ENCODE data around the gene FOXA3. TPM values are rescaled to one million over a fixed set of nuclear protein-coding genes. Genes with fewer than 3 reads are reported as not detected.

The FOXA3 gene
- total RNA-seq, 1 experiment from 2014 or later, result not detected

DNA sequence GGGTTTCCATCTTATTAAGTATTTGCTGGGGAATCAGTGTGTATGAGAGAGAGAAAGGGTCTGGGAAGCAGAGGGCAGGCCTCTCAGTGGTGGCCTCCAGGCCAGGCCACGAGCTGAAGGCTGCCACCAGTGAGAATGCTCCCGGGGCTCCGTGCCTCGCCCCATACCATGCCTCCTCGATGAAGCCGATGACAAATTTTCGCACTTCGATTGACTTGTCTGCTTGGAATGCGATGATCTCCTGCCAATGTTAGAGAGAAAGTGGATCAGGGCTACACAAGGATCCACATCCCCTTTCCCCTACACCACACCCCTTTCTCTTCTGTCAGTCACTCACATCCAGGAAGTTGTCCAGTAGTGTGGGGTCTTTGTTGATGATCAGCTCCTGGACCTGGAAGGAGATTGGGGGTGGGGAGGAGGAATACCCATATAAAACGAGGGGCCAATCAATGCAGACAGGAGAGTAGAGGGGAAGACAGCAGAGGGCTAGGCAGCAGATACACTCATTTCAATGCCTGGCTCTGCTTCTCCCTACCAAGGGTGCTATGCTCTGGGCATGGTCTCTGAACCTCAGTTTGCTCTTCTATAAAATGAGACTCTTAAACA is 11.9 kb upstream of the FOXA3 start:
- peaks cover 55% of the 10 kb centered on the region for H3K36me3 ChIP-seq (ENCODE audit: insufficient read depth, low read length, poor library complexity, severe bottlenecking)
- no peak overlapping the region for H3K27ac ChIP-seq (ENCODE audit: low read depth, low read length, poor library complexity, severe bottlenecking)
- intact Hi-C loops (cut with micrococcal nuclease; ENCODE audit: unreplicated experiment), result no loop called here
- ChIA-PET CTCF (no interaction called here), POLR2A (ENCODE audit: low non-redundant PET) (interaction anchor here (0.6 kb wide), 1 partner anchor 11 kb away, joined by 5 read pairs; no protein-coding TSS in a partner anchor)
- DNase-seq (ENCODE audit: low spot score), result no peak
- no peaks in the 10 kb centered on the region for H3K9me3 ChIP-seq (ENCODE audit: low read depth, low read length, poor library complexity, severe bottlenecking)
- TF ChIP-seq CTCF (conservative IDR thresholded peaks at IDR 0.05; ENCODE audit: low read depth, low read length) (no peak), EZH2 (IDR thresholded peaks at IDR 0.05; ENCODE audit: borderline replicate concordance, low read depth, low read length, poor library complexity, severe bottlenecking) (no peak)
- H3K27me3 ChIP-seq (replicated peaks; ENCODE audit: insufficient read depth, low read depth, low read length, poor library complexity), result no peaks in the 10 kb centered on the region
- H3K4me1 ChIP-seq (ENCODE audit: insufficient read depth, low read length, poor library complexity, severe bottlenecking), result no peaks in the 10 kb centered on the region
- no peak overlapping the region for H3K4me3 ChIP-seq (ENCODE audit: low read depth, low read length, poor library complexity, severe bottlenecking)
- no TSS peak for BruUV-seq (replicated peaks)

DNA sequence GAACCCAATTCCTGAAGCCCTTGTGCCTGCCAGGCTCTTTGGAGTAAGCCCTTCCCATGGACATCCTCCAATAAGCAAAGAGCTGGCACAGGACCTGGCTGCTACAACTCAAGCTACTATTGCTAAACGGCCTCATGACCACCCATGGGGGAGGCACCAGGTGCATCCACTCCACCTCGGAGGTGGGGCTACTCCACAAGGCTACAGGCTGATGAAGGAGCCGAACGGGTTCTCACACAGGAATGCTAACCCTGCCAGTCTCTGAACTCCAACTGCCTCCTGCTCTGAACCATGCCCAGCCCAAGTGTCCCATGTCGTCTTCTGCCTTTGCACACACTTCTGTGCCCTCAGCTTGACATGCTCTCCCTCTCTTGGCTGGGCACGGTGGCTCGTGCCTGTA is 11.1 kb upstream of the FOXA3 start:
- Histone ChIP-seq H3K9me3 (ENCODE audit: low read depth, low read length, poor library complexity, severe bottlenecking) (no peaks in the 10 kb centered on the region), H3K4me3 (ENCODE audit: low read depth, low read length, poor library complexity, severe bottlenecking) (no peak overlapping the region), H3K27ac (ENCODE audit: low read depth, low read length, poor library complexity, severe bottlenecking) (no peak overlapping the region), H3K36me3 (ENCODE audit: insufficient read depth, low read length, poor library complexity, severe bottlenecking) (peaks cover 48% of the 10 kb centered on the region), H3K4me1 (ENCODE audit: insufficient read depth, low read length, poor library complexity, severe bottlenecking) (no peaks in the 10 kb centered on the region), H3K27me3 (replicated peaks; ENCODE audit: insufficient read depth, low read depth, low read length, poor library complexity) (no peaks in the 10 kb centered on the region)
- ChIA-PET CTCF (no interaction called here), POLR2A (ENCODE audit: low non-redundant PET) (no interaction called here)
- TF ChIP-seq EZH2 (IDR thresholded peaks at IDR 0.05; ENCODE audit: borderline replicate concordance, low read depth, low read length, poor library complexity, severe bottlenecking) (no peak), CTCF (conservative IDR thresholded peaks at IDR 0.05; ENCODE audit: low read depth, low read length) (no peak)
- DNase-seq (ENCODE audit: low spot score), result no peak
- no TSS peak for BruUV-seq (replicated peaks)
- intact Hi-C loops (cut with micrococcal nuclease; ENCODE audit: unreplicated experiment), result no loop called here

DNA sequence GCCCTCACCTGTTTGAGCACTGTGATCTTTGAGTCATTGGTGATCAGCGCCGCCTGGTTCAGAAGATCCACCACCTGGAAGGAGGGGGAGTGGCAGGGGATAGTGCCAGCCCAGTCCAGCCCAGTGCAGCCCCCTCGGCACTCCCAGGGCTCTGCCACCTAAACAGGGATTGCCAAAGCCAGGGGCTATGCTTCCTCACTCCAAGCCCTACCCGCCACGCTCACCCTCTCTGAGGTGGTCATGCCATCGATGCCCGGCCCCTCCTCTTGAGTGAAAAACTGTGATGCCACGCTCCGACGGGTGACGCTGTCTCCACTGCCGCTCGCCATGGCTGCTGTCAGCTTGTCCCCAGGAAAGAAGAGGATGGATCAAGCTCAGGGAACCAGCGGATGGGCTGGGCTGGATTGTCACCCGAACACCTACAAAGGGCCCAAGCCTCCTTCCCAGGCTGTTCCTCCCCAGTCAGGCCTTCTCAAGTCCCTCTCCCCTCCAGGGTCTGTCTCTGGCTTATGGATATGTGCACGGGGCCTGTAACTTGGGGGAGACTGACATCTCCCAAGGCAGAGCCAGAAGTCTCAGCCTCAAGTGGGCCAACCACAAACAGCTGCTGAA is 9.9 kb upstream of the FOXA3 start:
- no peak overlapping the region for H3K27ac ChIP-seq (ENCODE audit: low read depth, low read length, poor library complexity, severe bottlenecking)
- no peaks in the 10 kb centered on the region for H3K9me3 ChIP-seq (ENCODE audit: low read depth, low read length, poor library complexity, severe bottlenecking)
- CTCF ChIA-PET, result no interaction called here
- no TSS peak for BruUV-seq (replicated peaks)
- H3K27me3 ChIP-seq (replicated peaks; ENCODE audit: insufficient read depth, low read depth, low read length, poor library complexity), result no peaks in the 10 kb centered on the region
- no peak overlapping the region for H3K4me3 ChIP-seq (ENCODE audit: low read depth, low read length, poor library complexity, severe bottlenecking)
- H3K4me1 ChIP-seq (ENCODE audit: insufficient read depth, low read length, poor library complexity, severe bottlenecking), result no peaks in the 10 kb centered on the region
- no peak for TF ChIP-seq CTCF (conservative IDR thresholded peaks at IDR 0.05; ENCODE audit: low read depth, low read length)
- no peak for TF ChIP-seq EZH2 (IDR thresholded peaks at IDR 0.05; ENCODE audit: borderline replicate concordance, low read depth, low read length, poor library complexity, severe bottlenecking)
- no peak for DNase-seq (ENCODE audit: low spot score)
- POLR2A ChIA-PET (ENCODE audit: low non-redundant PET), result no interaction called here
- H3K36me3 ChIP-seq (ENCODE audit: insufficient read depth, low read length, poor library complexity, severe bottlenecking), result peaks cover 41% of the 10 kb centered on the region
- intact Hi-C loops (cut with micrococcal nuclease; ENCODE audit: unreplicated experiment), result no loop called here
